Measurements from ENCODE around the gene MYH3. TPM values are rescaled to one million over a fixed set of nuclear protein-coding genes. Genes with fewer than 3 reads are reported as not detected.
"Not testable (repeated sequence)": the region's sequence is repeated elsewhere in the genome, so short reads cannot be mapped to it uniquely, and the experiment has no call there.

Gene MYH3
- over 10,000 TPM in 8 of 12 donors, 1,000 to 10,000 TPM in 4; 4,109 to 17,402 (median 12,493) TPM for polyA plus RNA-seq (ENCODE audit: insufficient read length in 12 of 12)
- long read RNA-seq, donor 1, partial matches to known transcripts = 0 of 1 reads
- long read RNA-seq, donor 1, other reads (novel, unspliced or antisense) = 0 of 1 reads
- long read RNA-seq, donor 2, full-length matches to known transcripts = 8,436 of 16,459 reads
- long read RNA-seq, donor 2, partial matches to known transcripts = 7,798 of 16,459 reads
- long read RNA-seq, donor 2, other reads (novel, unspliced or antisense) = 225 of 16,459 reads
- long read RNA-seq, donor 3, full-length matches to known transcripts = 4,263 of 8,500 reads
- long read RNA-seq, donor 3, partial matches to known transcripts = 4,193 of 8,500 reads
- long read RNA-seq, donor 3, other reads (novel, unspliced or antisense) = 44 of 8,500 reads
- long read RNA-seq, donor 4, full-length matches to known transcripts = 2,837 of 5,956 reads
- long read RNA-seq, donor 4, partial matches to known transcripts = 3,101 of 5,956 reads
- long read RNA-seq, donor 4, other reads (novel, unspliced or antisense) = 18 of 5,956 reads
- long read RNA-seq, donor 5, full-length matches to known transcripts = 14,114 of 24,486 reads
- long read RNA-seq, donor 5, partial matches to known transcripts = 10,104 of 24,486 reads
- long read RNA-seq, donor 5, other reads (novel, unspliced or antisense) = 268 of 24,486 reads
- long read RNA-seq, donor 6, full-length matches to known transcripts = 3,853 of 7,520 reads
- long read RNA-seq, donor 6, partial matches to known transcripts = 3,633 of 7,520 reads
- long read RNA-seq, donor 6, other reads (novel, unspliced or antisense) = 34 of 7,520 reads
- long read RNA-seq, donor 7, full-length matches to known transcripts = 3,380 of 6,076 reads
- long read RNA-seq, donor 7, partial matches to known transcripts = 2,654 of 6,076 reads
- long read RNA-seq, donor 7, other reads (novel, unspliced or antisense) = 42 of 6,076 reads
- long read RNA-seq, donor 8, full-length matches to known transcripts = 14,342 of 24,026 reads
- long read RNA-seq, donor 8, partial matches to known transcripts = 9,527 of 24,026 reads
- long read RNA-seq, donor 8, other reads (novel, unspliced or antisense) = 157 of 24,026 reads
- long read RNA-seq, donor 9, full-length matches to known transcripts = 2,558 of 4,379 reads
- long read RNA-seq, donor 9, partial matches to known transcripts = 1,792 of 4,379 reads
- long read RNA-seq, donor 9, other reads (novel, unspliced or antisense) = 29 of 4,379 reads
- long read RNA-seq, donor 10, full-length matches to known transcripts = 11,354 of 17,833 reads
- long read RNA-seq, donor 10, partial matches to known transcripts = 6,319 of 17,833 reads
- long read RNA-seq, donor 10, other reads (novel, unspliced or antisense) = 160 of 17,833 reads
- long read RNA-seq, donor 11, full-length matches to known transcripts = 7,153 of 12,558 reads
- long read RNA-seq, donor 11, partial matches to known transcripts = 5,267 of 12,558 reads
- long read RNA-seq, donor 11, other reads (novel, unspliced or antisense) = 138 of 12,558 reads

- DNase-seq = no peak
These were observed at the start of gene MYH3 for GRCh38 chr17:10657148-10657547. MYH3 (minus strand) TSS chr17:10657309; CDS start chr17:10655064, 2,245 bp downstream.

GRCh38 chr17:10705727-10706126 is 48.6 kb upstream of the MYH3 start:
- DNase-seq = no peak

GRCh38 chr17:10702574-10702973 is 45.5 kb upstream of the MYH3 start:
- no peak for DNase-seq

GRCh38 chr17:10699856-10700255 is 42.7 kb upstream of the MYH3 start:
- no peak for DNase-seq

GRCh38 chr17:10698096-10698818 is 41.1 kb upstream of the MYH3 start:
- DNase-seq = peak; percentile 10

- DNase-seq = peak; percentile 96
These were observed 40.3 kb upstream of the MYH3 start, which contains the start of the genes ADPRM and SCO1 for GRCh38 chr17:10697092-10698081. ADPRM (plus strand) TSS chr17:10697594; CDS start chr17:10704927, 7,333 bp downstream. SCO1 (minus strand) TSS chr17:10697533; CDS start chr17:10697507, 26 bp downstream.

GRCh38 chr17:10695875-10696407 is 38.8 kb upstream of the MYH3 start:
- not testable (repeated sequence) for DNase-seq

GRCh38 chr17:10687499-10687898 is 30.4 kb upstream of the MYH3 start:
- DNase-seq = no peak

GRCh38 chr17:10683853-10684252 is 26.7 kb upstream of the MYH3 start:
- no peak for DNase-seq

GRCh38 chr17:10681866-10682446 is 24.8 kb upstream of the MYH3 start:
- DNase-seq = no peak

GRCh38 chr17:10674704-10675103 is 17.6 kb upstream of the MYH3 start:
- no peak for DNase-seq

GRCh38 chr17:10673312-10673711 is 16.2 kb upstream of the MYH3 start:
- DNase-seq = no peak

- DNase-seq = no peak
These were observed 11.7 kb upstream of the MYH3 start for GRCh38 chr17:10668775-10669174.

GRCh38 chr17:10666906-10667305 is 9.8 kb upstream of the MYH3 start:
- no peak for DNase-seq

GRCh38 chr17:10664571-10664970 is 7.5 kb upstream of the MYH3 start:
- DNase-seq = no peak

- DNase-seq = no peak
These were observed 6.1 kb upstream of the MYH3 start for GRCh38 chr17:10663231-10663630.

- no peak for DNase-seq
These were observed 4.3 kb upstream of the MYH3 start for GRCh38 chr17:10661437-10661836.

GRCh38 chr17:10657879-10658278 is 770 bp upstream of the MYH3 start:
- no peak for DNase-seq

Measured in muscle of arm (tissue), 14 donors.